HUES48 (cell line): Measurements from ENCODE around the gene SNX19.

ENCODE experiments used
- H3K27ac ChIP-seq: one replicate; pipeline ENCODE4 v1.7.0; 2013; ENCODE audit warnings: low read depth, low read length, inconsistent platforms
- H3K27me3 ChIP-seq: 2 replicates; pipeline ENCODE4 v1.6.1; 2013; ENCODE audit warnings: mild to moderate bottlenecking, low read length; ENCODE audit not compliant: control insufficient read depth, insufficient read depth
- H3K36me3 ChIP-seq: 2 replicates; pipeline ENCODE4 v1.6.1; 2013; ENCODE audit warnings: low read length; ENCODE audit not compliant: control insufficient read depth, insufficient read depth
- H3K4me1 ChIP-seq: 2 replicates; pipeline ENCODE4 v1.6.1; 2013; ENCODE audit warnings: mild to moderate bottlenecking, low read length; ENCODE audit not compliant: control insufficient read depth, insufficient read depth
- H3K4me3 ChIP-seq: 2 replicates; pipeline ENCODE4 v1.5.1; 2013; ENCODE audit warnings: mild to moderate bottlenecking, low read depth, low read length
- H3K9ac ChIP-seq: 2 replicates; pipeline ENCODE4 v1.6.1; 2013; ENCODE audit warnings: mild to moderate bottlenecking, low read depth, low read length, moderate library complexity
- H3K9me3 ChIP-seq: 2 replicates; pipeline ENCODE4 v1.6.1; 2013; ENCODE audit warnings: low read length; ENCODE audit not compliant: control insufficient read depth, insufficient read depth

Gene SNX19

DNA sequence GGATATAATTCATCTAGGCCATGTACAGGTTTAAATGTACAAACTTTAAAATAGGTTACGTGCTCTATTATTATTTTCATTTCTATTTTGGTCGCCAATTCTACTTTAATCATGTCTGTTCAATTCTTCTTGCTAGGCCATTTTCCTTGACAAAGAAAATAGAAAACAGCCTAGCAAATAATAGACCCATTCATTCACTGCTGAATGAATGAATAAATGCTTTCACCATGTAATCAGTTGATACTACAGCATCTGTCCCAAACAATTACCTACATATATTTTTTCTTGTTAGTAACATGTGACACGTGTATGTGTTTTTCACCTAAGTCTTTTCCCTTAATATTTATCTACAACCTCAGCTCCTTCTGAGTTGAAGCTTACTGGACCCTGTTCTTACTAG, 27.5 kb downstream of the SNX19 start:
- no peak overlapping the region for H3K4me3 ChIP-seq
- H3K9me3 ChIP-seq: no peaks in the 10 kb centered on the region
- H3K9ac ChIP-seq: no peak overlapping the region
- no peak overlapping the region for H3K27ac ChIP-seq
- H3K27me3 ChIP-seq: no peaks in the 10 kb centered on the region
- H3K36me3 ChIP-seq: peaks cover 22% of the 10 kb centered on the region
- H3K4me1 ChIP-seq: peaks cover 16% of the 10 kb centered on the region

DNA sequence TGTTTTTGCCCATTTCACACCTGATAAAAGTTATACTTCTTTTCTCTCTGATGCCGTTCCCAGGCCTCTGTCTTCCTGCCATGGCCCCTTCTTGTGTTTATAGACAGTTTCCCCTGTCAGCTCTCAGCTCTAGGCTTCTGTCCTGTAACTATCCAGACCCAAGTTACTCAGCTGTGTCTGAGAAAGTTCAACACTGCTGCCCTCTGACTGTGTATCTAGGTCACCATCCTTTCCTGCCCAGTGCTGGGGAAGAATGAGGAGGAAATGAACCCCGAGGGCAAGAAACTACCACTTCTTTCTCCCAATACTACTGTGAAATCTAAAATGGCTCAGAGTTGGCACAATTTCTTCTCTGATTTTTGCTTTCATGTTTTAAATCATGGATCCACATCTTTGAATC, 29.6 kb downstream of the SNX19 start:
- peaks cover 26% of the 10 kb centered on the region for H3K36me3 ChIP-seq
- H3K9me3 ChIP-seq: no peaks in the 10 kb centered on the region
- H3K27ac ChIP-seq: no peak overlapping the region
- H3K4me1 ChIP-seq: no peaks in the 10 kb centered on the region
- H3K4me3 ChIP-seq: no peak overlapping the region
- no peaks in the 10 kb centered on the region for H3K27me3 ChIP-seq
- no peak overlapping the region for H3K9ac ChIP-seq

DNA sequence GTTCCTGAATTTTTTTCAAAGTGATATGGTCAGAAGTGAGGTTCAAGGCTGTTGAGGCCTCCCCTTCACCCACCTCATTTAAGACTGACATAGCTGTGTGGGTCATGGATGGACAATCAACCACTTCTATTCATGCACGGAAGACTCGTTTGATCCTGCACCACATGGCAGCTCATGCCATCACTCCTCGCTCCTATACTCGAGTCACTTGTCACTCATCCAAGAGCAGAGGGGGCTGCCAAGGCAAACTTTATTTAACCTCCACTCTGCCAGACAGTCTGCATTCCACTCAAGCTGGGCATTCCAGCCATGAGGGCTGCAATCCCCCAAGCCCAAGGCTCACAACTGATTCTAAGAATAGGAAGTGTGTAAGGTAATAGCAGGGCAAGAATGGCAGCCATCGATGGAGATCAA, 34.1 kb downstream of the SNX19 start:
- no peak overlapping the region for H3K4me3 ChIP-seq
- H3K36me3 ChIP-seq: peaks cover 57% of the 10 kb centered on the region
- no peak overlapping the region for H3K9ac ChIP-seq
- no peaks in the 10 kb centered on the region for H3K9me3 ChIP-seq
- no peaks in the 10 kb centered on the region for H3K4me1 ChIP-seq
- no peaks in the 10 kb centered on the region for H3K27me3 ChIP-seq
- no peak overlapping the region for H3K27ac ChIP-seq

DNA sequence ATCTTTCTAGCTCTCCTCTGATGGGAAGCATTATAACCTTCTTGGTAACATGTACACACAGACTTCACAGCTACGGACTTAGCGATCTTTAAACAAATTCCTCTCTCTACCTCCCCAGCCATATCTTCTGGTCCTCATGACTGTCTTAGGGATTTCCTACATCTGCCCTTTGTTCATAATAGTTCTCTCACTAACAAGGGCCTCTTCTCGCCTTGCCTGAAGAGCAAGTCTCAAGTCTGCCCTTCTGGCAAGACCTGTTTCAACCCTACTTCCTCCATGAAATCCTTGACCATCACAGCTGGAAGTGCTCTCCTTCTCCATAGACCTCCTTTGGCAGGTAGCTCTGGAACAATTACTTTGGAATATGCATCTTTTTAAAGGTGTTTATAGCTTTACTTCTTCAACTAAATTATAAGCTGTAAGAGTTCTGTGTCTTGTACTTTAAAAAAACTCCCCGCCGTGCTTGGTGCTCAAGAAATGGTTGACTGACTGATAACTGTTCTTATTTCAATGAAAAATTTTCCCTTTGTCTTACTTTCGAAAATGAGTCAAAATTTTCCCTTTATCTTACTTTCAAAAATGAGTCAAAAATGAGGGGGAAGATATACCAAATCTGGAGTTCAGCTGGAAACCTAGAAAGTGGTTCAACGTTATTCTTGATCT, 34.7 kb downstream of the SNX19 start:
- Histone ChIP-seq H3K27ac (no peak overlapping the region), H3K4me3 (no peak overlapping the region), H3K27me3 (no peaks in the 10 kb centered on the region), H3K4me1 (no peaks in the 10 kb centered on the region), H3K36me3 (peaks cover 62% of the 10 kb centered on the region), H3K9me3 (no peaks in the 10 kb centered on the region), H3K9ac (no peak overlapping the region)

DNA sequence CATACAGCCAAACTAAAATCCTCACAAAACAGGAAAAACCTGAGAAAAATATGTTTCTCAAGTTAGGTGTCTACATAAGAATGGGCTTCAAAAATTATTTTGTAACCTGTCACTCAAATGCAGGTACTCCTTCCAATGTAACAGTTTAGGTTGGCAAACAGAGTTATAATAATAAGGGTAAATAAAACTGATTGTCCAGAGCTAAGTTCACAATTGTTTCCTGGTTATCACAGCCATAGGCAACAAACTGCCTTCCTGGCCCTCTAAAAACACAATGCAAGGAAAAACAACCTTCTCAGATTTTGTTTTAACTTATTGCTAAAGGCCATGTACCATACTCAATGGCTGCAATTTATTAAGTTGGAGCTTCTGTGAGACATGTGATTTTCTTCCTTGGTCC, 36.4 kb downstream of the SNX19 start:
- Histone ChIP-seq H3K27me3 (no peaks in the 10 kb centered on the region), H3K9me3 (no peaks in the 10 kb centered on the region), H3K27ac (no peak overlapping the region), H3K4me1 (no peaks in the 10 kb centered on the region), H3K36me3 (peaks cover 75% of the 10 kb centered on the region), H3K9ac (no peak overlapping the region), H3K4me3 (no peak overlapping the region)

DNA sequence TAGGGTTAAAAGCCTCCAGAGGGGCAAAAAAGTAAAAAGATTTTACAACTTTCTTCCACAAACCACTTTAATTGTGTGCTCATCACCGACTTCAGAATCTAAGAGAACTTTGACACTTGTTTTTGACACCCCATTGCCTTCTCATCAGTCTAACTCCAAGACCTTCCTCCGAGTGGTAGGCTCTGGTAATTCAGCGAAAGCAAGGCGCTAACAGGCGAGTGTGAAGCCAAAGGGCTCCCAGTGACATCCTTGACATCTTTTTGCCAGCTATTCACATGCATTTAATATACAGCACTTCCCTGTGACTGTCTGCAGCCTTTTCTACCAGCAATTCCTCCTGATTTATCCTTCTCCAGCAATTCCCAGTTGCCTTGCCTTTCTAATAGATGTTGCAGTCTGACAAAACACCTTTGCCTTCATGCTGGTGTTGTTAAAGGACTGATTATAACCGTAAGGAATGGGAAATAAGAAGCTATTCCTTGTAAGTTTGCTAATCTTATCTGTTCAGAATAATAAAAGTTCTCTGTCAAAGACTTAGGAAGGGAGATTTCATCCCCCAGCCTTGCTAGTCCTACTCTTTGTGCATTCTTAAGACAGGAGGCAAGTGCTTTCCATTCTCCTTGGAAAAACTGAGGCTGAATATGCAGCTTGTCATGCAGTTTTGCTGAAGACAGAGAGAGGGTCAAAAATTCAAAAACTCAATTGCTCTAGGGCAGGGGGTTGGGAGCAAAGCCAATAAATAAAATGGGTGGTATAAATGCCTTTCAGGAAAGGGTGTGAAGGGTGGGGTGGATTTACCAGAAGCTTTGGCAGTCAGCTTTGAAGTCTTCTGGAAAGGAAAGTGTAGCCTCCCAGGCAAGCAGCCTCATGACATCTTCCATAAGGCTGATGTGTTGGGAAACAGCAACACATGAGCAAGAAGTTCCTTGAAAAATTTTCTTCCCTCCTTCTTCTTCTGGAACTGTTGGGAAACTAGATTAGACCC, 39.1 kb downstream of the SNX19 start:
- H3K27me3 ChIP-seq: no peaks in the 10 kb centered on the region
- H3K4me3 ChIP-seq: no peak overlapping the region
- no peak overlapping the region for H3K27ac ChIP-seq
- no peaks in the 10 kb centered on the region for H3K9me3 ChIP-seq
- H3K4me1 ChIP-seq: no peaks in the 10 kb centered on the region
- H3K9ac ChIP-seq: no peak overlapping the region
- peaks cover 68% of the 10 kb centered on the region for H3K36me3 ChIP-seq

DNA sequence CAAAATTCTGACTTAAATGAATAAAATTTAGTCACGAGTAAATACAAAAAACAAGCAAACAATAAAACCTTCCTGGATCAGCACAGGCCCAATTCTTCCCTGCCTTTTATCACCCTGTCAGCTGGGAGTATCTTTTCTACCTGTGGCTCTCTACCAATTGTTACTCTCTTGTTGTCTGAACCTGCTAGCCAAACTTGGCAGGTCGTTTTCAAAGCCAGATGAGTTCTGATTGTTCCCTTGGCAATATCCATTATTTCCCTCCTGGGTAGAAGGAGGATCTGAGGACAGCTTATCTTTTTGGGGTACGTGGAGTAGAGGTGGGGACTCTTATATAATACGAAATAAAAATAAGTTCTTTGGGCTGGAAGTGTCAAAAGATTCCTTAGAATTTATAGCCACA, 40.2 kb downstream of the SNX19 start:
- H3K9ac ChIP-seq: no peak overlapping the region
- H3K9me3 ChIP-seq: no peaks in the 10 kb centered on the region
- no peak overlapping the region for H3K4me3 ChIP-seq
- H3K27ac ChIP-seq: no peak overlapping the region
- peaks cover 65% of the 10 kb centered on the region for H3K36me3 ChIP-seq
- no peaks in the 10 kb centered on the region for H3K27me3 ChIP-seq
- no peaks in the 10 kb centered on the region for H3K4me1 ChIP-seq

DNA sequence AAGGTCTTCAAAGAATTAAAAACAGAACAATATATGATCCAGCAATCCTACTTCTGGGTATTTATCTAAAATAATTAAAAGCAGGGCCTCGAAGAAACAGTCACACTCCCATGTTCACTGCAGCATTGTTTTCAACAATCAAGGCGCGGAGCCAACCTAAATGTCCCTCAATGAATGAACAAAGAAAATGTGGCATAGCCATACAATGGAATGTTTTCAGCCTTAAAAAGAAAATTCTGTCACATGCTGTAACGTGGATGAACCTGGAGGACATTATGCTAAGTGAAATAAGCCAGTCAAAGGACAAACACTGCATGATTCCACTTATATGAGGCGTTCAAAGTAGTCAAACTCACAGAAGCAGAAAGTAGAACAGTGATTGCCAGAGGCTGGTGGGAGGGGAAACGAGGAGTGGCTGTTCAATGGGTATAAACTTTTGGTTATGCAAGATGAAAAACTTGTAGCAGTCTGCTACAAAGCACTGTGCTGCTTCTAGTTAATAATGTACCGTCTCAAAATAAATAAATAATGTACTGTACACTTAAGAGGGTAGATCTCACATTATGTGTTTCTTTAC, 41.2 kb downstream of the SNX19 start:
- Histone ChIP-seq H3K9ac (no peak overlapping the region), H3K36me3 (peaks cover 55% of the 10 kb centered on the region), H3K27me3 (no peaks in the 10 kb centered on the region), H3K9me3 (no peaks in the 10 kb centered on the region), H3K27ac (no peak overlapping the region), H3K4me3 (no peak overlapping the region), H3K4me1 (no peaks in the 10 kb centered on the region)

DNA sequence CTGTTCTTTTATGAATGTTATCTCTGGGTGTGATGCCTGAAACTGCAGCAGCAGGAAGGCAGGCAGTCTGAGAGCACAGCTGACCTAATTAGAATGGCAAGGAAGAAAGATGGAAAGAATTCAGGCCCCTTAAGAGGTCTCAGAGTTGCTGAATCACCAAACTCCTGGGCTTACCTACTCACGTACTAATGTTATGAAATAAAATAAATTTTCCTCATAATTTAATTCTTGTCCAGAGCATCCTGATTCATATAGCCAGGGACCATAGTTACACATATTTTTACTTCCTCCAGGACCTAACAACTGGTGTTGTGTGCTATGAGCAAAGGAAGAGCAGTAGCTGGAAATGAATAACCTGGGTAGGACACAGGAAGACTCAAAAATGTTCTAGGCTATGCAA, 41.9 kb downstream of the SNX19 start:
- no peaks in the 10 kb centered on the region for H3K9me3 ChIP-seq
- H3K9ac ChIP-seq: no peak overlapping the region
- H3K4me3 ChIP-seq: no peak overlapping the region
- H3K36me3 ChIP-seq: peaks cover 49% of the 10 kb centered on the region
- H3K4me1 ChIP-seq: no peaks in the 10 kb centered on the region
- H3K27me3 ChIP-seq: no peaks in the 10 kb centered on the region
- H3K27ac ChIP-seq: no peak overlapping the region

DNA sequence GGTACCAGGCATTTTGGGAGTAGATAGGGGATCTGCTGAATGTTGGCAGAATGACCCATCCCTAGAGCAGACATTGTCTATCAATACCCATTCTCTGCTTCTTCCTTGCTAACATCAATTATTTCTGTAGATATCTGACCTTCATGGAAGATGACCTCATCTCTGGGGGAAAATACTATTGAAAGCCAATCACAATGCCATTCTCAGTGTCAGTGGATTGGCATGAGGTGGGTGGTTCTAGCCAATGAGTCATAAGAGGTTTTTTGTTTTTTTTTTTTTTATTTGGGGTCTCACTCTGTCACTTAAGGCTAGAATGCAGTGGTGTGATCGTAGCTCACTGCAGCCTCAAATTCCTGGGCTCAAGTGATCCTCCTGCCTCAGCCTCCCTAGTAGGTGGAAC, 42.5 kb downstream of the SNX19 start:
- Histone ChIP-seq H3K4me1 (no peaks in the 10 kb centered on the region), H3K27me3 (no peaks in the 10 kb centered on the region), H3K9me3 (no peaks in the 10 kb centered on the region), H3K27ac (no peak overlapping the region), H3K36me3 (peaks cover 42% of the 10 kb centered on the region), H3K4me3 (no peak overlapping the region), H3K9ac (no peak overlapping the region)

DNA sequence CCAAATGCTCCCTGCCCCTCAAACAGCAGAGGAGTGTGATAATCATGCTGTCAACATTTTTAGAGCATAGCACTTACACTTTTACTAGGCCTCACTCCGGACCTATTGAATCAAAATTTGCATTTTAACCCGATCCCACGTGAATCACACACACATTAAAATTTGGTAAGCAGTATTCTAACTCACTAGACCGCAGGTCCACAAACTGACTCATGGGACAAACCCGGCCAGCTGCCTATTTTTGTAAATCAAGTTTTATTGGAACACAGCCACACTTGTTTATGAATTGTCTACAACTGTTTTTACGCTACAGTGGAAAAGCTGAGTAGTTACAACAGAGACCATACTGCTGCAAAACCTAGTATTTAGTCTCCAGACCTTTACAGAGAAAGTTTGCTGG, 43.3 kb downstream of the SNX19 start:
- H3K4me1 ChIP-seq: no peaks in the 10 kb centered on the region

More for the DNA sequence above, 43.3 kb downstream of the SNX19 start:
- Histone ChIP-seq H3K36me3 (peaks cover 34% of the 10 kb centered on the region), H3K27me3 (no peaks in the 10 kb centered on the region), H3K9me3 (no peaks in the 10 kb centered on the region), H3K27ac (no peak overlapping the region), H3K4me3 (no peak overlapping the region), H3K9ac (no peak overlapping the region)
